ENCODE results near the gene KIAA1328.
A peak's percentile ranks its signal among the peaks of the same experiment; 100 is the strongest.

DNA sequence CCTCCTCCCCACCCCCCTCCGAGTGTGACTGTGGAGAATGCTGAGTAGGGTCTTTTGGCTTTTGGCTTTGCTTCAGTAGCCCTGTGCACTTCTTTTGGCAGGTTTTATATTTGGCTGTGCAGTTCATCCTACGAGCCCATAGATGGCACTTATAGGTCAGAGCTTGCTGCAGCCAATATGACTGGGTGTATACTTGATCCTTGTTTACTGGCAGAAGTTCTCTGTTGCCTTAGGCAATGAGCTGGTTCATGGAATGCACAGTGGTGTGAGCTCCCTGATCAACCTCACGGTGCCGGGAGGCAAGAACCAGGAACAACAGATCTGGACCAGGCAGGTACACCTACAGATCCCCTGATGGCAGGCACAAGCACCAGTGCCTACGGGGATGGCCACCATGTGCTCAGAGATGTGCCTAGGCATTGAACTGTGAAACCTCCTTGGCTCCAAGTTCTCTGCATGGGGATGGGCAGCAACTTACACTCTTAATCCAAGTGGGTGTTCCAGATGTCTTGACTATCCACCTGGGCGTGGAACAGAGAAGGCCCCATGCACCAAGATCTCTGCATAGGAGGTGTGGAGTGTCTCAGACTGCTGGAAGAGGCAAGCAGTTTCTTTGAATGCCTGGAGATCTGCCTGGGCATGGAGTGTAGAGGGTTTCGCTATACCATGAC is 190.4 kb downstream of the KIAA1328 start:
- TF ChIP-seq, protein P1, sequence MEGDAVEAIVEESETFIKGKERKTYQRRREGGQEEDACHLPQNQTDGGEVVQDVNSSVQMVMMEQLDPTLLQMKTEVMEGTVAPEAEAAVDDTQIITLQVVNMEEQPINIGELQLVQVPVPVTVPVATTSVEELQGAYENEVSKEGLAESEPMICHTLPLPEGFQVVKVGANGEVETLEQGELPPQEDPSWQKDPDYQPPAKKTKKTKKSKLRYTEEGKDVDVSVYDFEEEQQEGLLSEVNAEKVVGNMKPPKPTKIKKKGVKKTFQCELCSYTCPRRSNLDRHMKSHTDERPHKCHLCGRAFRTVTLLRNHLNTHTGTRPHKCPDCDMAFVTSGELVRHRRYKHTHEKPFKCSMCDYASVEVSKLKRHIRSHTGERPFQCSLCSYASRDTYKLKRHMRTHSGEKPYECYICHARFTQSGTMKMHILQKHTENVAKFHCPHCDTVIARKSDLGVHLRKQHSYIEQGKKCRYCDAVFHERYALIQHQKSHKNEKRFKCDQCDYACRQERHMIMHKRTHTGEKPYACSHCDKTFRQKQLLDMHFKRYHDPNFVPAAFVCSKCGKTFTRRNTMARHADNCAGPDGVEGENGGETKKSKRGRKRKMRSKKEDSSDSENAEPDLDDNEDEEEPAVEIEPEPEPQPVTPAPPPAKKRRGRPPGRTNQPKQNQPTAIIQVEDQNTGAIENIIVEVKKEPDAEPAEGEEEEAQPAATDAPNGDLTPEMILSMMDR (IDR thresholded peaks at IDR 0.05; ENCODE audit: low read depth, low read length, missing input control): peak; percentile 37
- TF ChIP-seq HNF4G (IDR thresholded peaks at IDR 0.05) (no peak), TAF1 (conservative IDR thresholded peaks at IDR 0.05) (no peak)
